HEK293 (cell line): Measurements from ENCODE around the gene ZNF20.

Source experiments
- CTCF ChIA-PET: fragments of 350-600 bp; formaldehyde crosslinking; extraction: SDS; loops from one replicate; lab custom pipeline; 2021; ENCODE audit warnings: antibody characterized with exemption; lab: Yijun Ruan, JAX
- POLR2A ChIA-PET: fragments of 300-600 bp; formaldehyde crosslinking; extraction: SDS; loops from one replicate; lab custom pipeline; 2020; ENCODE audit warnings: antibody characterized with exemption, inconsistent platforms; lab: Yijun Ruan, JAX
- H3K27ac ChIP-seq: fragments of 200-500 bp; sonication (Bioruptor generic); 2 replicates; pipeline ENCODE4 v1.5.1; 2014; ENCODE audit warnings: low read depth, low read length, control low read depth, inconsistent platforms; ENCODE audit errors: extremely low read depth
- H3K36me3 ChIP-seq, 2 experiments: fragments of 200-500 bp in 1 of 2; sonication (Bioruptor generic) in 1 of 2; 1 replicate in 1 of 2; 2 replicates in 1 of 2; pipeline ENCODE4 v1.5.1; 2014 to 2017; ENCODE audit warnings: inconsistent platforms in 2 of 2, low read length in 2 of 2; ENCODE audit not compliant: control insufficient read depth in 2 of 2, insufficient read depth in 1 of 2
- H3K4me1 ChIP-seq: fragments of 200-500 bp; sonication (Bioruptor generic); 2 replicates; pipeline ENCODE4 v1.5.1; 2014; ENCODE audit warnings: mild to moderate bottlenecking, low read length, inconsistent platforms; ENCODE audit not compliant: control insufficient read depth, insufficient read depth
- H3K4me3 ChIP-seq: 2 replicates; pipeline ENCODE4 v1.5.1; 2011; ENCODE audit warnings: low read depth, mild to moderate bottlenecking, control low read depth, low read length, moderate library complexity
- H3K9me3 ChIP-seq: fragments of 200-500 bp; sonication (Bioruptor generic); 2 replicates; pipeline ENCODE4 v1.5.1; 2014; ENCODE audit warnings: low read depth, low read length, inconsistent platforms; ENCODE audit not compliant: control insufficient read depth, insufficient read depth
- MYNN ChIP-seq: fragments of 450-650 bp; formaldehyde crosslinking; IDR thresholded peaks from 2 replicates; pipeline ENCODE4 v1.5.1; 2016; ENCODE audit warnings: missing biosample characterization, missing genetic modification characterization, borderline replicate concordance
- PRDM6 ChIP-seq: fragments of 450-650 bp; formaldehyde crosslinking; IDR thresholded peaks from 2 replicates; pipeline ENCODE4 v1.5.1; 2017; ENCODE audit warnings: missing biosample characterization, missing genetic modification characterization
- SALL2 ChIP-seq: fragments of 450-650 bp; formaldehyde crosslinking; IDR thresholded peaks from 2 replicates; pipeline ENCODE4 v1.5.0; 2017; ENCODE audit warnings: missing biosample characterization, mild to moderate bottlenecking, missing genetic modification characterization, borderline replicate concordance
- ZBTB26 ChIP-seq: fragments of 450-650 bp; formaldehyde crosslinking; optimal IDR thresholded peaks from 2 replicates; pipeline ENCODE3; 2016; ENCODE audit warnings: missing biosample characterization, mild to moderate bottlenecking, missing genetic modification characterization
- ZBTB44 ChIP-seq: fragments of 450-650 bp; IDR thresholded peaks from 2 replicates; pipeline ENCODE4 v1.5.1; 2018; ENCODE audit warnings: missing biosample characterization, mild to moderate bottlenecking, missing genetic modification characterization
- ZNF169 ChIP-seq: fragments of 450-650 bp; formaldehyde crosslinking; IDR thresholded peaks from 2 replicates; pipeline ENCODE4 v1.5.1; 2016; ENCODE audit warnings: missing biosample characterization, missing genetic modification characterization
- ZNF48 ChIP-seq: fragments of 450-650 bp; formaldehyde crosslinking; IDR thresholded peaks from 2 replicates; pipeline ENCODE4 v1.5.1; 2016; ENCODE audit warnings: missing biosample characterization, missing genetic modification characterization
- ZNF645 ChIP-seq: fragments of 450-650 bp; formaldehyde crosslinking; IDR thresholded peaks from 2 replicates; pipeline ENCODE4; 2016; ENCODE audit warnings: missing biosample characterization, missing genetic modification characterization
- ZNF747 ChIP-seq: fragments of 450-650 bp; formaldehyde crosslinking; IDR thresholded peaks from 2 replicates; pipeline ENCODE4 v1.5.1; 2016; ENCODE audit warnings: missing biosample characterization, missing genetic modification characterization
- ZNF76 ChIP-seq: fragments of 450-650 bp; formaldehyde crosslinking; IDR thresholded peaks from 2 replicates; pipeline ENCODE4; 2016; ENCODE audit warnings: low read depth, missing biosample characterization, missing genetic modification characterization, borderline replicate concordance
- ZSCAN4 ChIP-seq: fragments of 450-650 bp; formaldehyde crosslinking; IDR thresholded peaks from 2 replicates; pipeline ENCODE4 v1.5.1; 2017; ENCODE audit warnings: missing biosample characterization, missing genetic modification characterization
- ZXDB ChIP-seq: fragments of 450-650 bp; formaldehyde crosslinking; IDR thresholded peaks from 2 replicates; pipeline ENCODE4 v1.5.1; 2016; ENCODE audit warnings: missing biosample characterization, missing genetic modification characterization

The ZNF20 gene

GRCh38 chr19:12140545-12141404, 625 bp upstream of the ZNF20 start (continued):
- no peak for TF ChIP-seq ZBTB26 (tag by site-specific recombination)

- Histone ChIP-seq H3K27ac (no peak overlapping the region), H3K4me3 (peak overlapping the region; percentile 63), H3K4me1 (no peaks in the 10 kb centered on the region), H3K36me3 (peaks cover 21 to 46% of the 10 kb centered on the region in 2 experiments), H3K9me3 (no peaks in the 10 kb centered on the region)
- POLR2A ChIA-PET, result interaction anchor here (0.5 to 1.3 kb wide), 4 partner anchors 17 to 564 kb away, joined by 3 to 20 read pairs (median 6); partner anchors contain the start of genes ZNF136 and ZNF625
- TF ChIP-seq ZBTB44 (tag by site-specific recombination) (no peak), PRDM6 (tag by site-specific recombination) (no peak), ZSCAN4 (tag by site-specific recombination) (no peak), ZNF169 (tag by site-specific recombination) (no peak), ZNF48 (tag by site-specific recombination) (no peak), SALL2 (tag by site-specific recombination) (no peak), ZNF747 (no peak), ZNF76 (no peak)
- TF ChIP-seq, all 188 proteins: peak for 0
- CTCF ChIA-PET, result interaction anchor here (1.5 kb wide), 1 partner anchor 13 kb away, joined by 7 read pairs; no protein-coding TSS in a partner anchor
Measured at GRCh38 chr19:12139269-12139668, 881 bp downstream of the ZNF20 start.

- CTCF ChIA-PET, result interaction anchor here (0.6 to 1.1 kb wide), 3 partner anchors 77 to 330 kb away, joined by 3 to 6 read pairs (median 3); partner anchors contain the start of gene ZNF763
- TF ChIP-seq ZNF645 (tag by site-specific recombination), result no peak
- TF ChIP-seq MYNN (tag by site-specific recombination), result no peak
- TF ChIP-seq ZXDB (tag by site-specific recombination), result no peak
- TF ChIP-seq, all 188 proteins: peak for 0
- H3K9me3 ChIP-seq, result no peaks in the 10 kb centered on the region
- no peaks in the 10 kb centered on the region for H3K4me1 ChIP-seq
- POLR2A ChIA-PET, result no interaction called here
- H3K4me3 ChIP-seq, result no peak overlapping the region
- H3K27ac ChIP-seq, result no peak overlapping the region
- H3K36me3 ChIP-seq, result peaks cover 21 to 57% of the 10 kb centered on the region in 2 experiments
Measured at GRCh38 chr19:12137221-12137940, 2.8 kb downstream of the ZNF20 start.
